SK-N-SH treated with all-trans-retinoic acid at 6 μM for 48 hours (cell line): ENCODE results near the gene LIN28B.

ENCODE experiments used
- ATAC-seq: fragments of 200-7000 bp; cut with Tn5 transposase; 3 replicates; pipeline ENCODE4 v1.9.1; 2020; ENCODE audit warnings: mild to moderate bottlenecking, moderate library complexity
- ARNTL ChIP-seq: fragments of 450-650 bp; formaldehyde crosslinking; IDR thresholded peaks from 2 replicates; pipeline ENCODE4 v1.5.0; 2020; ENCODE audit warnings: low read depth, mild to moderate bottlenecking, moderate library complexity, borderline replicate concordance
- BACH2 ChIP-seq: fragments of 250-450 bp; sonication (Bioruptor Pico); IDR thresholded peaks from 2 replicates; pipeline ENCODE4 v1.9.0; 2021; ENCODE audit warnings: mild to moderate bottlenecking, borderline replicate concordance
- CREB5 ChIP-seq: fragments of 250-450 bp; sonication (Bioruptor Pico); IDR thresholded peaks from 2 replicates; pipeline ENCODE4 v1.5.1; 2020; ENCODE audit warnings: low read depth, mild to moderate bottlenecking, moderate library complexity
- CSDC2 ChIP-seq: fragments of 250-450 bp; sonication (Bioruptor Pico); IDR thresholded peaks from 2 replicates; pipeline ENCODE4 v1.5.0; 2020; ENCODE audit warnings: mild to moderate bottlenecking, moderate library complexity
- CSRNP3 ChIP-seq: fragments of 250-450 bp; sonication (Bioruptor Pico); IDR thresholded peaks from 2 replicates; pipeline ENCODE4 v1.5.1; 2021; ENCODE audit warnings: mild to moderate bottlenecking, moderate library complexity
- ESRRG ChIP-seq: fragments of 250-450 bp; sonication (Bioruptor Pico); IDR thresholded peaks from 2 replicates; pipeline ENCODE4 v1.6.1; 2021; ENCODE audit warnings: mild to moderate bottlenecking
- GLIS3 ChIP-seq: fragments of 250-450 bp; sonication (Bioruptor Pico); IDR thresholded peaks from 2 replicates; pipeline ENCODE4 v1.5.0; 2020; ENCODE audit warnings: mild to moderate bottlenecking, moderate library complexity
- ISL1 ChIP-seq: fragments of 250-450 bp; sonication (Bioruptor Pico); IDR thresholded peaks from 2 replicates; pipeline ENCODE4 v2.1.2; 2022; ENCODE audit warnings: mild to moderate bottlenecking, moderate library complexity
- OSR1 ChIP-seq: fragments of 250-450 bp; sonication (Bioruptor Pico); IDR thresholded peaks from 2 replicates; pipeline ENCODE4 v1.8.0; 2022; ENCODE audit warnings: moderate library complexity, mild to moderate bottlenecking, inconsistent platforms
- PATZ1 ChIP-seq: fragments of 250-450 bp; sonication (Bioruptor Pico); IDR thresholded peaks from 2 replicates; pipeline ENCODE4 v1.8.0; 2020; ENCODE audit warnings: mild to moderate bottlenecking, moderate library complexity, borderline replicate concordance
- POU6F1 ChIP-seq: fragments of 250-450 bp; sonication (Bioruptor Pico); IDR thresholded peaks from 2 replicates; pipeline ENCODE4 v1.8.0; 2021; ENCODE audit warnings: low read depth, mild to moderate bottlenecking, moderate library complexity, borderline replicate concordance
- PPARA ChIP-seq: fragments of 250-450 bp; sonication (Bioruptor Pico); IDR thresholded peaks from 2 replicates; pipeline ENCODE4 v1.5.0; 2020; ENCODE audit warnings: mild to moderate bottlenecking, borderline replicate concordance
- RARB ChIP-seq: fragments of 250-450 bp; sonication (Bioruptor Pico); IDR thresholded peaks from 2 replicates; pipeline ENCODE4 v1.8.0; 2021; ENCODE audit warnings: mild to moderate bottlenecking, moderate library complexity
- SNAI2 ChIP-seq: fragments of 250-450 bp; sonication (Bioruptor Pico); IDR thresholded peaks from 2 replicates; pipeline ENCODE4 v1.5.0; 2020; ENCODE audit warnings: mild to moderate bottlenecking, moderate library complexity
- TCF4 ChIP-seq: fragments of 250-450 bp; sonication (Bioruptor Pico); IDR thresholded peaks from 2 replicates; pipeline ENCODE4 v1.8.0; 2021; ENCODE audit warnings: mild to moderate bottlenecking, moderate library complexity, borderline replicate concordance
- TOX ChIP-seq: fragments of 250-450 bp; sonication (Bioruptor Pico); IDR thresholded peaks from 2 replicates; pipeline ENCODE4 v1.8.0; 2021; ENCODE audit warnings: mild to moderate bottlenecking, moderate library complexity, borderline replicate concordance
- TSHZ2 ChIP-seq: fragments of 250-450 bp; sonication (Bioruptor Pico); IDR thresholded peaks from 2 replicates; pipeline ENCODE4 v1.5.0; 2020; ENCODE audit warnings: mild to moderate bottlenecking, moderate library complexity
- ZC3H10 ChIP-seq: fragments of 250-450 bp; sonication (Bioruptor Pico); IDR thresholded peaks from 2 replicates; pipeline ENCODE4 v1.5.1; 2021; ENCODE audit warnings: mild to moderate bottlenecking, moderate library complexity
- ZFP3 ChIP-seq: fragments of 250-450 bp; sonication (Bioruptor Pico); IDR thresholded peaks from 2 replicates; pipeline ENCODE4 v1.5.0; 2020; ENCODE audit warnings: mild to moderate bottlenecking, moderate library complexity
- ZFP30 ChIP-seq: fragments of 450-650 bp; formaldehyde crosslinking; IDR thresholded peaks from 2 replicates; pipeline ENCODE4 v1.5.0; 2022; ENCODE audit warnings: mild to moderate bottlenecking, moderate library complexity
- ZNF565 ChIP-seq: fragments of 450-650 bp; formaldehyde crosslinking; conservative IDR thresholded peaks from 2 replicates; pipeline ENCODE4 v1.5.0; 2020; ENCODE audit warnings: low read depth, mild to moderate bottlenecking, moderate library complexity
- ZNF70 ChIP-seq: fragments of 450-650 bp; formaldehyde crosslinking; IDR thresholded peaks from 2 replicates; pipeline ENCODE4 v1.5.0; 2020; ENCODE audit warnings: mild to moderate bottlenecking, moderate library complexity
- ZNF8 ChIP-seq: fragments of 450-650 bp; formaldehyde crosslinking; IDR thresholded peaks from 2 replicates; pipeline ENCODE4 v1.5.0; 2020; ENCODE audit warnings: mild to moderate bottlenecking, moderate library complexity

Gene LIN28B

GRCh38 chr6:105041880-105042279, 85.0 kb downstream of the LIN28B start:
- peak; percentile 64 for ATAC-seq
- no peak for TF ChIP-seq ZFP30 (CRISPR knock-in tag)
- TF ChIP-seq ISL1 (CRISPR knock-in tag) = peak; percentile 76
- no peak for TF ChIP-seq ZNF70
- TF ChIP-seq CREB5 = no peak
- no peak for TF ChIP-seq ARNTL (CRISPR knock-in tag)
- peak; percentile 100 for TF ChIP-seq PATZ1
- TF ChIP-seq ZNF565 (CRISPR knock-in tag) = no peak
- TF ChIP-seq PPARA = no peak
- no peak for TF ChIP-seq GLIS3 (CRISPR knock-in tag)
- no peak for TF ChIP-seq ZFP3 (CRISPR knock-in tag)
- TF ChIP-seq ZC3H10 = no peak
- no peak for TF ChIP-seq POU6F1
- TF ChIP-seq SNAI2 (CRISPR knock-in tag) = no peak
- no peak for TF ChIP-seq ESRRG (CRISPR knock-in tag)
- no peak for TF ChIP-seq CSDC2 (CRISPR knock-in tag)
- no peak for TF ChIP-seq TCF4

GRCh38 chr6:105042648-105043047, 85.7 kb downstream of the LIN28B start:
- ATAC-seq = peak; percentile 63

GRCh38 chr6:105043979-105044378, 87.1 kb downstream of the LIN28B start:
- no peak for ATAC-seq
- no peak for TF ChIP-seq ZC3H10
- TF ChIP-seq CSDC2 (CRISPR knock-in tag) = no peak
- no peak for TF ChIP-seq ZNF565 (CRISPR knock-in tag)
- TF ChIP-seq CSRNP3 (CRISPR knock-in tag) = no peak
- no peak for TF ChIP-seq OSR1 (CRISPR knock-in tag)
- TF ChIP-seq ZNF8 = no peak
- TF ChIP-seq TOX (CRISPR knock-in tag) = no peak
- no peak for TF ChIP-seq ZFP3 (CRISPR knock-in tag)
- TF ChIP-seq ZNF70 = no peak
- no peak for TF ChIP-seq TSHZ2 (CRISPR knock-in tag)
- no peak for TF ChIP-seq ISL1 (CRISPR knock-in tag)
- TF ChIP-seq RARB = no peak
- no peak for TF ChIP-seq PPARA
- no peak for TF ChIP-seq TCF4
- TF ChIP-seq ARNTL (CRISPR knock-in tag) = no peak
- no peak for TF ChIP-seq POU6F1
- TF ChIP-seq SNAI2 (CRISPR knock-in tag) = no peak
- no peak for TF ChIP-seq CREB5
- no peak for TF ChIP-seq BACH2 (CRISPR knock-in tag)

More at GRCh38 chr6:105042648-105043047, 85.7 kb downstream of the LIN28B start:
- TF ChIP-seq PPARA (no peak), ZNF565 (CRISPR knock-in tag) (no peak), SNAI2 (CRISPR knock-in tag) (no peak)
